Measurements from ENCODE around the gene HES4. TPM values are rescaled to one million over a fixed set of nuclear protein-coding genes. Genes with fewer than 3 reads are reported as not detected.
A peak's percentile ranks its signal among the peaks of the same experiment; 100 is the strongest.

The HES4 gene
- total and polyA plus RNA-seq, 8 donors: 4.0 to 212 (median 29.3) TPM; not detected in 1

DNA sequence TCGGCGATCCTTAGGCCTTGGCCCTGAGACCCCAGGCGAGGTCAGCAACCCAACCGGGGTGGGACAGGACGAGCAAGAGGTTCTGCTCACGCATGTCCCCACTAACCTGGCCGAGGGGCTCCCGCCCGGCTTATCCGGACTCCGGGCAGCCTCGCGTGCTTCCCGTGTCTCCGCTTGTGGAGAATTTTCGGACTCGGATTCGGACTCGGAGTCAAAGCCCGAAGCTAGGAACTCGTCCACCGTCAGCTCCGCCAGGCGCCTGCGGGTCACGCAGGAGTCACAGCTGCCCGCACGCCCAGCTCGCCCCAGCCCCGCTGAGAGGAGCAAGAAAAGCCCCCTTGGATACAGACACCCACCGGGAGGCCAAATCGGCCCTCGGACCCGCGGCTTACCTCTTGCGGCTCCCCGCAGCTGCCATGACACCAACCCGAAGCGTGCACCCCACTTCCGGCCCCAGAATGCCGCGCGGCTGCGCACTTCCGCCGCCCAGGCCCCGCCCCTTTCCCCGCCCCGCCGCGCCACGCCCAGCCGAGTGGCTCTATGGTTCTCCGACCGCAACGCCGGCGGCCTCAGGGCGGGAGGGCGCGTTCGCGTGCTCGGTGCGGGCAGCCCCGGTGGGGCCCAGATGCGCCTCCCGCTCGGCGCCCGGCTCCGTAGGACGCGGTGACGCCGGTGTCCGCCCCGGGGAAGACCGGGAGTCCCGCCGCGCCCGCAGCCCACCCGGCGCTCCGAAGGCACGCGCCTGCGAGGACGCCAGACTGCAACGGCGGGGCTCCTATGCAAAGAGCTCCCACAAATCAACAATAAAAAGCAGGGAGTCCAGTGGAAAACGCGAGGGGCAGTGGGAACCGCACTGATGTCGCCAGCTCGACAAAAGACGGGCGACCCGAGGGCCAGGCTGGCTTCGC lies 40.8 kb downstream of the HES4 start, which contains the start of gene NOC2L:
NOC2L (minus strand) TSS at position 434 of the 908 bp plus-strand sequence; CDS start at position 418, 16 bp downstream.
- WGBS, 5 donors: 0 to 9% (median 6%) methylated on average over 38 to 101 of the region's 101 CpGs
- Histone ChIP-seq H3K36me3 (peaks cover 41 to 57% (median 51%) of the 10 kb centered on the region in 4 donors), H3K9me3 (no peaks in the 10 kb centered on the region), H3K27ac (peak within 1 kb of the TSS in 4 of 5 donors; percentile 50 to 80 (median 74)), H3K4me1 (peaks cover 29 to 45% (median 43%) of the 10 kb centered on the region in 4 donors), H3K27me3 (peaks cover 0 to 6% (median 0%) of the 10 kb centered on the region in 3 donors), H3K4me3 (peak within 1 kb of the TSS; percentile 99 to 100 (median 100))
- peak; percentile 96 to 97 for DNase-seq
- intact Hi-C loops (cut with DNase I; ENCODE audit: low total_unique reads): no loop called here
- TF ChIP-seq POLR2AphosphoS5 (IDR thresholded peaks at IDR 0.05) (peak; percentile 35 to 76 (median 44)), CTCF (IDR thresholded peaks at IDR 0.05) (no peak)

DNA sequence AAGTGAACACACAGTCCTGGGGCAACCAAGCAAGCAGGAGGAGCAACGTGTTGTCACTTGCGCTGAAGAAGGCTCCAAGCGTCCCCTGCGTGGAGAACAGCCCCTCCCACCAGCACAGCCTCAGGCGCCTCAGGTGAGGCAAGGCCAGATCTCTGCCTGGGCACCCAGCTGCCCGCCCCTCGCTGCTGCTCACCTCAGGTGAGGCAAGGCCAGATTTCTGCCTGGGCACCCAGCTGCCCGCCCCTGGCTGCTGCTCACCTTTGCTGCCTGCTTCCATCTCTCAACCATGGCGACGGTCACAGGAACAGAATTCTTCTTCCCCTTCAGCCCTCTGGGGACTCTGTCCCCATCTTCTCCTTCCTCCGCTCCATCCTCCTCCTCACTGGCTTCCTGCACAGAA lies 43.3 kb downstream of the HES4 start:
- TF ChIP-seq POLR2A (IDR thresholded peaks at IDR 0.05) (no peak), CTCF (IDR thresholded peaks at IDR 0.05) (no peak), POLR2AphosphoS5 (IDR thresholded peaks at IDR 0.05) (no peak), EP300 (IDR thresholded peaks at IDR 0.05) (no peak)
- WGBS, 5 donors: 85 to 96% (median 90%) methylated on average over 6 to 11 of the region's 11 CpGs
- intact Hi-C loops (cut with DNase I; ENCODE audit: low total_unique reads): no loop called here
- Histone ChIP-seq H3K36me3 (peaks cover 54 to 58% (median 56%) of the 10 kb centered on the region in 4 donors), H3K27me3 (peaks cover 0 to 6% (median 0%) of the 10 kb centered on the region in 3 donors), H3K4me3 (no peak overlapping the region), H3K9me3 (no peaks in the 10 kb centered on the region), H3K4me1 (peaks cover 28 to 42% (median 42%) of the 10 kb centered on the region in 4 donors), H3K27ac (no peak overlapping the region)
- DNase-seq: no peak

GRCh38 chr1:955474-955873 lies 44.4 kb downstream of the HES4 start:
- WGBS, 5 donors: 68 to 88% (median 79%) methylated on average over 6 of the region's 6 CpGs

More at GRCh38 chr1:955474-955873, 44.4 kb downstream of the HES4 start:
- Histone ChIP-seq H3K9me3 (no peaks in the 10 kb centered on the region), H3K4me1 (peaks cover 22 to 33% (median 33%) of the 10 kb centered on the region in 4 donors), H3K27ac (no peak overlapping the region), H3K36me3 (peaks cover 64 to 70% (median 67%) of the 10 kb centered on the region in 4 donors), H3K27me3 (peaks cover 0 to 6% (median 0%) of the 10 kb centered on the region in 3 donors), H3K4me3 (no peak overlapping the region)
- no peak for DNase-seq
- no peak for TF ChIP-seq EP300 (IDR thresholded peaks at IDR 0.05)
- TF ChIP-seq POLR2A (IDR thresholded peaks at IDR 0.05): no peak
- no peak for TF ChIP-seq CTCF (IDR thresholded peaks at IDR 0.05)
- intact Hi-C loops (cut with DNase I; ENCODE audit: low total_unique reads): no loop called here

All from stomach (tissue), 9 donors.